Ovary (tissue), 3 donors: ENCODE measurements around the gene EEIG1.

Experiments used
- CTCF ChIP-seq, 3 donors: fragments of 450-650 bp in 2 of 3; fragments of 200-600 bp in 1 of 3; IDR thresholded peaks; one replicate each; pipeline versions ENCODE4 v1.5.1 to v1.8.0; 2016 to 2022; ENCODE audit warnings: antibody characterized with exemption in 3 of 3, mild to moderate bottlenecking in 1 of 3
- POLR2A ChIP-seq: fragments of 450-650 bp; IDR thresholded peaks from one replicate; pipeline ENCODE4 v1.6.1; 2017; ENCODE audit warnings: antibody characterized with exemption, mild to moderate bottlenecking, moderate library complexity
- donor health status: DM: no; HTN: no; CAD: no.

- no peak for TF ChIP-seq CTCF (IDR thresholded peaks at IDR 0.05)
- no peak for TF ChIP-seq POLR2A
Observed at GRCh38 chr9:128002959-128003358, 22.2 kb upstream of the EEIG1 start.
